GOT3 (cell line): ENCODE measurements around the gene CFLAR.
"Not testable (repeated sequence)": the region's sequence is repeated elsewhere in the genome, so short reads cannot be mapped to it uniquely, and the experiment has no call there.

ENCODE experiments used
- DNase-seq: peaks from one replicate; lab custom pipeline; 2025; ENCODE audit warnings: mixed read lengths; lab: John Stamatoyannopoulos, UW

The CFLAR gene

DNA sequence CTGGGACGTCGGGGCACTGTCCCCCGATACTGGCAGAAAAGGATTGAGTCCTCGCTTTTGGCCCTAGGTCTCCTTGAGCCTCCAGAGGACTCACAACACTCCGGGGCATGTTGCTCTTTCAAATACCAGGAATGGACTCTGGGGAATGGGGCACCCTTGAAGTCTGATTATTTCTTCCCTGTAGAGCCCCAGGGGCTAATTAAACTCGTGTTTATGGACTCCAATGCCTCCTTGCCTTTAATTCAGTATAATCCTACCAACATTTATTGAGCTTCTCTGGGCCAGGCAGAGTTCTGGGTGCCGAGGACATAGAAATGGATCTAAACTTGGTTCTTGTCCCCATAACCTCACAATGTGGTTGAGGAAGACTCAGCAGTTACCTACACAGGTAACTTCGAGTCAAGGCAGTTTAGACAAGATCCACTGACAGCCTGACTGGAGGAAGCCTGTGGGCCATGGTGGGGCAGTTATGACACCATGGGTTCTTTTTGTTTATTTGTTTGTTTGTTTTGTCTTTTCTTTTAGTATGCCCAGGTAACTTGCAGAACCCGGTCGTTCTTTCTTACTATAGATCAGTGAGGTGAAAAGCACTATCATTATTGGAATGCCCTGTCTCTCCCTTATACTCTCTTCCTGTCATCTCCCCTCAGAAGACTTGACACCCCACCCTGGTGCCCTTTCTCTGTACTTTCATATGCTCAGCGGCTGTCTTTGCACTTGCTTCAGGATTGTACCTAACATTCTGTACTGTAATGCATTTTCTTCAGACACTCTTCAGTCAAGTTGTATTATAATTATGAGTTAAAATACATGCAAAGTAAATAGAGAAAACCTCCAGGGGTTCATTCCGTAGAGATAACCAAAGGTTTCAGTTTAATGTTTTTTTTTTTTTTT, 3.2 kb downstream of the CFLAR start:
- no peak for DNase-seq

GRCh38 chr2:201122276-201122675, 6.3 kb downstream of the CFLAR start:
- no peak for DNase-seq

GRCh38 chr2:201126308-201127151, 10.6 kb downstream of the CFLAR start:
- DNase-seq = no peak

DNA sequence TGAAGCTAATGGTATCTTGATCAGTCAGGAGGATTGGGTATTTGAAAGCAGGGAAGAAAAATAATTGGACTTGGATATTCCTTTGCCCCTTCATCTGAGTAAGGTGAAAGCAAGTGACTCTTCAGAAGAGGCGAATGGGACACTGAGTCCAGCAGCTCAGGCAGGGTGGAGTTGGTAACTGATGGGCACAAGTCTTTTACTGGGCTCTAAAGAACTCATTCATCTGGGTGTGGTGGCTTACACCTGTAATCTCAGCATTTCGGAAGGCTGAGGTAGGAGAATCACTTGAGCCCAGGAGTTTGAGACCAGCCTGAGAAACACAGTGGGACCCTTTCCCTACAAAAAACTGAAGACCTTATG, 11.2 kb downstream of the CFLAR start:
- no peak for DNase-seq

- peak; percentile 7 for DNase-seq
Observed at GRCh38 chr2:201127570-201127969, 11.6 kb downstream of the CFLAR start.

GRCh38 chr2:201128033-201128432, 12.1 kb downstream of the CFLAR start:
- no peak for DNase-seq

DNA sequence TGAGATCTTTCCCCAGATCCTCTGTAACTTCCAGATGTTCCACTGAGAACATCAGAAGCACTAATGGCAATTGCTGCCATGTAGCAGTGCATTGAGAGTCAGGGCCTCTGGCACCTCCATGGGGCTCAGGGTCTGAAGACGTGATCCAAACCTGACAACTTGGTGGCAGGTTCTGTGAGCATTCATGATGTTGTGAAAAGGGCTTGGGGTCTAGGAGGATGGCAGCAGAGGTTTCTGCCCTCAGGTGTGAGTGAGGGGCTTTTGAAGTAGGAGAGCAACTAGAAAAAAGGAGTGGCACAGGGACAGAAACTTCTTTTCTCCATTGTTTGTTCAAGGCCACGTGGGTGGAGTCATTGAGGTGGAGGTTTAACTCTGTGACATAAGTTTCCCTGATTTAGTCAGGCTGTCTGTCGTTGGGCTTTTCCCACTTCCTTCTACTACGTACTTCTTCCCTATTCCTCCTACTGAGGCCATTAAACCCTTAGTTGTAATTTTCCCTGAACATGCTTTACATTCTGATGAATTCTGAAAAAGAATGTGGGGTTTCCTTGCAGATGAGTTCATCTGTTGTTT, 13.1 kb downstream of the CFLAR start:
- DNase-seq = no peak

DNA sequence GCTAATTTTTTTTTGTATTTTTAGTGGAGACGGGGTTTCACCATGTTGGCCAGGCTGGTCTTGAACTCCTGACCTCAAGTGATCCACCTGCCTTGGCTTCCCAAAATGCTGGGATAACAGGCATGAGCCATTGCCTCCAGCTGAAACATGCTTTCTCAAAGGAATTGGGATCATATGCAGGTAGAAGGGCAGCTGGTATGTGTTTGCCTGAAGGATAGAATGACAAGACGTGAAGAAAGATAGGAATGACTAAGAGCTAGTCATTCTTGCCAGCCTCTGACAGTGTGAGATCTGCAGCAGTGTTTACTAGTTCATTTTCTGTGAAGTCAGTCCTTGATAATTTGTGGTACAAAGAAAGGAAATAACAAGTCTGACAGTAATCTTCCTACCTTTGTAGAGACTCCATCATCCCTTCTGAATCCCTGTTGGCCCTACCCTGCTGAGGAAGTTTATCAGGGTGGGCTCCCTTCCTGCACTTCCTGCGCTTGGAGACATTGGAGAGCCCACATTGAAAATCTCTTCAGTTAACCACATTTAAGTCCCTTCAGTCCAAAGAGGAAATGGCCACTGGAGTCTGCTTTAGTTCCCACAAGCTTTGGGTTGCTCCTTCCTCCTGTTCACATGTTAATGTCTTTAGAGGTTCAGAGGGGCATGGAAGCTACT, 14.7 kb downstream of the CFLAR start:
- DNase-seq = no peak

- no peak for DNase-seq
Observed at GRCh38 chr2:201132518-201132917, 16.6 kb downstream of the CFLAR start.

GRCh38 chr2:201135386-201135785, 19.4 kb downstream of the CFLAR start:
- DNase-seq = no peak

GRCh38 chr2:201136889-201137321, 20.9 kb downstream of the CFLAR start:
- DNase-seq = no peak

- no peak for DNase-seq
Observed at GRCh38 chr2:201137505-201138400, 21.8 kb downstream of the CFLAR start.

GRCh38 chr2:201138401-201138970, 22.5 kb downstream of the CFLAR start:
- no peak for DNase-seq

DNA sequence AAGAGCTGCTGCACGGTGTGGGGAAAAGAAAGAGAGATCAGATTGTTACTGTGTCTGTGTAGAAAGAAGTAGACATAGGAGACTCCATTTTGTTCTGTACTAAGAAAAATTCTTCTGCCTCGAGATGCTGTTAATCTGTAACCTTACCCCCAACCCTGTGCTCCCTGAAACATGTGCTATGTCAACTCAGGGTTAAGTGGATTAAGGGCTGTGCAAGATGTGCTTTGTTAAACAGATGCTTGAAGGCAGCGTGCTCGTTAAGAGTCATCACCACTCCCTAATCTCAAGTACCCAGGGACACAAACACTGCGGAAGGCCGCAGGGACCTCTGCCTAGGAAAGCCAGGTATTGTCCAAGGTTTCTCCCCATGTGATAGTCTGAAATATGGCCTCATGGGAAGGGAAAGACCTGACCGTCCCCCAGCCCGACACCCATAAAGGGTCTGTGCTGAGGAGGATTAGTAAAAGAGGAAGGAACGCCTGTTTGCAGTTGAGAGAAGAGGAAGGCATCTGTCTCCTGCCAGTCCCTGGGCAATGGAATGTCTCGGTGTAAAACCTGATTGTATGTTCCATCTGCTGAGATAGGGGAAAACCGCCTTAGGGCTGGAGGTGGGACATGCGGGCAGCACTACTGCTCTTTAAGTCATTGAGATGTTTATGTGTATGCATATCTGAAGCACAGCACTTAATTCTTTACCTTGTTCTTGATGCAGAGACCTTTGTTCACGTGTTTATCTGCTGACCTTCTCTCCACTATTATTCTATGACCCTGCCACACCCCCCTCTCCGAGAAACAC, 23.2 kb downstream of the CFLAR start:
- not testable (repeated sequence) for DNase-seq

- DNase-seq = no peak
Observed at GRCh38 chr2:201139836-201140604, 24.1 kb downstream of the CFLAR start.

GRCh38 chr2:201144101-201145051, 28.4 kb downstream of the CFLAR start:
- no peak for DNase-seq

GRCh38 chr2:201148434-201148990, 32.5 kb downstream of the CFLAR start:
- no peak for DNase-seq
